ENCODE results near the gene RPS10. TPM values are rescaled to one million over a fixed set of nuclear protein-coding genes. Genes with fewer than 3 reads are reported as not detected.

RPS10 gene
- total RNA-seq, 2 donors from 2014 or later, result 2,080 to 2,467 TPM

DNA sequence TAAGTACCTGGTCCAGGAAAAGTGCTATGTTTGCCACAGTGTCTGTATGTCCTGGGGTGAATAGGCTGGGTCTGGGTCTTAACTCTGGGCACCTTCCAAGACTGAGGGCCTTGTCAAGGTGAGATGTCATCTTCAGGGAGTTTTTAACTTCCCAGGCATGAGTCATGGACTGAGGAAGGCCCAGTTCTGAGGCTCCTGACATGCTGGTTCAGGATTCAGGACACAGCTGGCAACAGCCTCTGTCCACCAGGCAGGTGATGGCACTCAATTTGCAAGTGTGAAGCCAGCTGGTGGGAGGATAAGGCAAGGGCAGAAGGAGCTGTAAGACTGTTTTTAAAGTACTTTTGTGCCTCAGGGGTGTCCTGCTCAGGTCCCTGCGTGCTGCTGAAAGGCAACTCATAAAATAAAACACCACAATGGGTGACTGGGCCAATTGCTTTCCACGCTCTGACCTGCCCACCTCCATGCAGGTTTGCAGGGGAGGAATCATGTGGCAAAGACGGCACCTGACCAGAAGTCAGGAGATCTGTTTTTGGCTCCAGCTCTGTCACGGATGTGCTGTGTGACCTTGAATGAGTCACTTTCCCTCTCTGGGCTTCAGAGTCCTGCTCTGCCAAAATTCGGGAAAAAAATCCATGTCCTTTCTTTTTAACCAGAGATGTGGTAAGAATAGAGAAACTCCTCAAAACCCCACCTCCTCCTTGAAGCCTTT, 35.1 kb upstream of the RPS10 start:
- Mint-ChIP-seq H3K4me3 (no peak overlapping the region), H3K36me3 (ENCODE audit: low read depth) (no peaks in the 10 kb centered on the region), H3K4me1 (no peaks in the 10 kb centered on the region), H3K27me3 (peaks cover 11% of the 10 kb centered on the region), H3K9me3 (no peaks in the 10 kb centered on the region), H3K27ac (no peak overlapping the region)
- ATAC-seq (replicated peaks), result no peak

DNA sequence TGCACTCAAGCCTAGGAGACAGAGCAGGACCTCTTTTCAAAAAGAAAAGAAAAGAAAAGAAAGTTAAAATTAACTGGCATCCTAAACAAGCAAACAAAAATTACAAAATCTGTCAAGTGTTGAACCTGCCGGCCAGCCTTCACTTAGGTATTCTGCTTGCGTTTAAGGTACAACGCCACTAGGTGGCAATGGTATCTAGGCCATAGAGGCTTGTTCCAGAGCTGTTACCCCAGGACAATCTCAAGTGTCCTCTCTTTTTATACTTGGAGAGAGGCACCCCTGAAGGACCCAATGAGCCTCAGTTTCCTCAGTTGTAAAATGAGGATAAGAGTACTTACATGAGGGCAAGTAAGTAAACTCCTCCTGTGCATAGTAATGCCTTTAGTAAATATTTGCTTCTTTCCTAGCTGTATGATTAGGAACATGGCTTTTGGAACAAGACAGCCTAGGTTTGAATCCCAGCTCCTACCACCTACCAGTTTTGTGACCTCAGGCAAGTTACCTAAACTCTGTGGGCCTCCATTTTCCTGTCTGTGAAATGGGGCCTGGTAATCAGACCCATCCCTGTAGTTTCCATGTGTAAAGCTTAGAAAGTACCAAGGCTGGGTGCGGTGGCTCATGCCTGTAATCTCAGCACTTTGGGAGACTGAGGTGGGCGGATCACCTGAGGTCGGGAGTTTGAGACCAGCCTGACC, 34.2 kb upstream of the RPS10 start:
- Mint-ChIP-seq H3K4me1 (no peaks in the 10 kb centered on the region), H3K9me3 (no peaks in the 10 kb centered on the region), H3K36me3 (ENCODE audit: low read depth) (no peaks in the 10 kb centered on the region), H3K27ac (no peak overlapping the region), H3K4me3 (no peak overlapping the region), H3K27me3 (peaks cover 6% of the 10 kb centered on the region)
- ATAC-seq (replicated peaks), result peak; percentile 75

DNA sequence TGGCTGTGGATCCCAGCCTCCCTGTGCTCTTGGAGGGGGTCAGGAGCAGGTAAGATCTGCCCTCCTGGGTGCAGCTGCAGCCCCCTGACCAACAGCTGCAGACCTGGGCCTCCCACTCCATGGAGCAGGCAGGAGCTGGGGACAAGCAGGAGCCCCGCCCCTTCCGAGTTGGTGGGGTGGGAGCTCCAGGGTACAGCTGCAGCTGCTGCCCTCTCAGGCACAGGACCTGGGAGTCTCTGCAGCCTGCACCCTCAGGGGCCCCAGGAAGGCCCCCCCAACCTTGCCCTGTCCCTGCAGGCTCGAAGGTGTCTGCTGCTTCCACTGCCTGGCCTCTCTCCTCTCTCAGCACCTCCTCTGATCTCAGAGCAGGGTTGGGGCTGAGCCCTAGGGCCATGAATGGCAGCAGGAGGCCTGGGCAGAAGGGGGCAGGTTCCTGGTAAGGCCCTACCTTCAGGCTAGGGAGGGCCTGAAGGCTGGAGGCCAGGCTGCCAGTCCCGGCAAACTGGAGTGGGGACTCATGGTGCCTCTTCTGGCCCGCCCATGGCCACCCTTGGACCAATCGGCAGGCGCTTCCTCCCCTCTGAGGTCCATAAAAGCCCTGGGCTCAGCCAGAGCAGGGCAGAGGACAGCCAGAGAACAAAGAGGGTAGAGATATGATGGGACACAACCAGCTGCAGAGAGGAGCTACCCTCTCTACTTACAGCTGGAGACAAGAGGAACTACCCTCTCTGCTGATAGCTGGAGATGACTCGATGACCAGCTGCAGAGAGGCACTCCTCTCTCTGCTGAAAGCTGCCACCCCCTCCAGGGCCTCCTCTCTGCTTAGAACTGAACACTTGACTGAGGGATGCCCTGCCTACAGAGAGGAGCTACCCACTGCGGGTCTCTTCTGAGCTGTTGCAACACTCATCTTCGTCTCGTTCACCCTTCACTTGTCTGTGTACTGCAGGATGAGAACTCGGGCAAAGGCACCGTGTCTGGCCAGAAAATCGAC, 32.2 kb upstream of the RPS10 start:
- no peaks in the 10 kb centered on the region for H3K4me1 Mint-ChIP-seq
- H3K36me3 Mint-ChIP-seq (ENCODE audit: low read depth), result no peaks in the 10 kb centered on the region
- no peak for ATAC-seq (replicated peaks)
- H3K27ac Mint-ChIP-seq, result no peak overlapping the region
- H3K4me3 Mint-ChIP-seq, result no peak overlapping the region
- H3K9me3 Mint-ChIP-seq, result no peaks in the 10 kb centered on the region
- peaks cover 3% of the 10 kb centered on the region for H3K27me3 Mint-ChIP-seq

DNA sequence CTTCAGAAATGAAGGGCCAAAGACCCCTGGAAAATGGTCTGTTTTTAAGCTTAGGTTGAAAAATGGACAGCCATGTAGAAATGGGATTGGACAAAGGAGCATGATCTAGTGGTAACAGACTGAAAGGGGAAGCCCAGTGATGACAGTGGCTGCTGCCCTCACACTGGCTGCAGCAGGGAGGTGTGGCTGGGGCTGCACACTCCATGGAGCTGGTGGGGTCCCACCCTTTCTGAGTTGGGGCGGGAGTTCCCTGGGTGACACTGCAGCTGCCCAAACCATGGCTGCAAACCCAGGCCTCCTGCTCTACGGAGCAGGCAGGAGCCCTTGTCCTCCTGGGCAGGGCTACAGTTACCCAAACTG, 31.5 kb upstream of the RPS10 start:
- ATAC-seq (replicated peaks), result no peak
- Mint-ChIP-seq H3K27ac (no peak overlapping the region), H3K4me3 (no peak overlapping the region), H3K4me1 (no peaks in the 10 kb centered on the region), H3K9me3 (no peaks in the 10 kb centered on the region), H3K27me3 (no peaks in the 10 kb centered on the region), H3K36me3 (ENCODE audit: low read depth) (no peaks in the 10 kb centered on the region)

DNA sequence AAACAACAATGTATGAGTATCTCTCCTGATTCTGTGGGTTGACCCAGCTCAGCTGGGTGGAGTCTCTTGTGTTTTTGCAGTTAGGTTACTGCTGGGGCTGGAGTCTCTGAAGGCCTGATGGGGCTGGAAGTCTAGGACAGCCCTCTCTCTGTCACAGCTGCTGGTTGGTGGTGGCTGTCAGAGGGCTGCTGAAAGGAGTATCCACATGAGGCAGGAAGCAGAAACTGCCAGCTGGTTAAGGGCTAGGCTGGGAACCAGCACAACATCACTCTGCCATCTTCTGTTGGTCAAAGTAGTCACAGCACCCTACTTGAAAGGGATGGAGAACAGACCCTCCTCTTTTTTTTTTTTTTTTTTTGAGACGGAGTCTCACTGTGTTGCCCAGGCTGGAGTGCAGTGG, 30.0 kb upstream of the RPS10 start:
- Mint-ChIP-seq H3K27me3 (no peaks in the 10 kb centered on the region), H3K36me3 (ENCODE audit: low read depth) (no peaks in the 10 kb centered on the region), H3K9me3 (peaks cover 5% of the 10 kb centered on the region), H3K27ac (no peak overlapping the region), H3K4me1 (no peaks in the 10 kb centered on the region), H3K4me3 (no peak overlapping the region)
- no peak for ATAC-seq (replicated peaks)

DNA sequence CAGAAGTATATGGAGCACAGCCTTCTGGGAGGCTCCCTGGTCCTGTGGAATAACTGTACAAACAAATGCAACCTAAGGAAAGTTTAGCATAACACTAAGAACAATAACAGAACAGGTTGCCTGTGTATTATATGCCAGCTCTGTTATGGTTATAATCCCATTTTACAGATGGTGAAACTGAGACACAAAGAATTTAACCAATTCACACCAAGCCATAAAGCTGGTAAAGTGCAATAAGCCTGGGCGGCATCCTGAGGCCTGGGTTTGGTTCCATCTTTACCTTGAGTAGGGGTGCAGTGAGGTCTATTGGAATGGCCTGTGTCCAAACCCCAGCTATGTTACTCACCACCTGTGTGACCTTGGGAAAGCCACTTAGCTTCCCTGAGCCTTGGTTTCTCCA, 25.3 kb upstream of the RPS10 start:
- Mint-ChIP-seq H3K27ac (no peak overlapping the region), H3K4me1 (no peaks in the 10 kb centered on the region), H3K36me3 (ENCODE audit: low read depth) (no peaks in the 10 kb centered on the region), H3K9me3 (peaks cover 5% of the 10 kb centered on the region), H3K27me3 (no peaks in the 10 kb centered on the region), H3K4me3 (no peak overlapping the region)
- no peak for ATAC-seq (replicated peaks)

DNA sequence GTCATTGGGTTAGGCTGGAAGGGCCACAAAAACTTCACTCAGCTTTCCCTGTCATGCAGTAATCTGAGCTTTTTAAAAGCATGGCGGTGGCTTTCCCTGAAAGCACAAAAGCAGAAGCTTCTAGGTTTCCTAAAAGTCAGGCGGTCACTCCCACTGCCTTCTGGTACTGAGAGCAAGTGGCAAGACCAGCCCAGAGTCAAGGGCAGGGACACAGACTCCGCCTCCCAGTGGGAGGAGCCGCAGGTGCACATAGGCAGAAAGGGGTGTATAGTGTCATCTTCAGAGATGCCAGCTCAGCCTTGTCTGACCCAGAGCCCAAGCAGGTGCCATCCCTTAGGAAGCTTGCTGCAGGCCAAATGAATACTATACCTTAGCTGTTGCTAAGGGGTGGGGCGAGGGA, 22.0 kb upstream of the RPS10 start:
- H3K4me1 Mint-ChIP-seq, result no peaks in the 10 kb centered on the region
- H3K27ac Mint-ChIP-seq, result no peak overlapping the region
- H3K4me3 Mint-ChIP-seq, result no peak overlapping the region
- peaks cover 5% of the 10 kb centered on the region for H3K9me3 Mint-ChIP-seq
- H3K36me3 Mint-ChIP-seq (ENCODE audit: low read depth), result no peaks in the 10 kb centered on the region
- H3K27me3 Mint-ChIP-seq, result no peaks in the 10 kb centered on the region
- no peak for ATAC-seq (replicated peaks)

DNA sequence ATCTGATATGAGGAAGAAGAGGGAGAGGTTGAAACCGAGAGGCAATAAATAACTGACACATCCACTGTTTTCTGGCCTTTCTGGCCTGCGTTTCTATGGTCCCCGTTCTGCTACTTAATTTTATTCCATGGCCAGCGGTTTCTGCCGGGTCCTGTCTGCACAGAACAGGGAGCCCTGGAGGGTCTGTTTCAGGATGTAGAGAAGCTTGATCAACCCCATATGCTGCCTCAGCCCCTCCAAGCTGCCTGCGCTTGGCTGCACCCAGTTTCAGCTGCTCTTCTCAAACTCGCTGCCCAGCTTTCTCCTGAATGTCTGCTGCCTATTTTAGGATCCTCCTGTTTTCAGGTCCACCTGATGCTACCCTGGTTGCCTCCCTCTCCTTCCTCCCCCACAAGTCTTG, 21.5 kb upstream of the RPS10 start:
- ATAC-seq (replicated peaks), result no peak
- H3K27me3 Mint-ChIP-seq, result no peaks in the 10 kb centered on the region
- no peaks in the 10 kb centered on the region for H3K4me1 Mint-ChIP-seq
- H3K4me3 Mint-ChIP-seq, result no peak overlapping the region
- H3K36me3 Mint-ChIP-seq (ENCODE audit: low read depth), result no peaks in the 10 kb centered on the region
- H3K9me3 Mint-ChIP-seq, result peaks cover 5% of the 10 kb centered on the region
- H3K27ac Mint-ChIP-seq, result no peak overlapping the region

DNA sequence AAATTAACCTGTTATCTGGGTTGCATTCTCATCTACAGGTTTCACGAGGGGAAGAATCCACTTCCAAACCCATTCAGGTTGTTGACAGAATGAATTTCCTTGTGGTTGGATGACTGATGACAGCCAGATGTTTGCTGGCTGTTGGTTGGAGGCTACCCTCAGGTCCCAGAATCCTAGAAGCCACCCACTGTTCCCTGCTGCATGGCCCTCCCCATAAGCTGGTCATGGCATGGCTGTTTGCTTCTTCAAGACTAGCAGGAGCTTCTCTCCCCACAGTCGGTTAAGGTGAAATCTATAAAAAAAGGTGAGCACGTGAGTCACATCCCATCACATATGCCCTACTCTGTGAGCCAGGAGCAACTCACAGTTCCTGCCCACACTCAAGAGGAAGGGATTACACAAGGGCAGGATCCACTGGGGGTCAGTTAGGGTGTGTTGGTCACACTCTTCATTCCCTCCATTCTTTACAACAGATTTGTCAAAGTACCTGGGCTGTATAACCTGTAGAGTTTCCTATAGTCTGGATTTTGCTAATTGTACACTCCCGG, 19.5 kb upstream of the RPS10 start:
- ATAC-seq (replicated peaks), result no peak
- H3K4me1 Mint-ChIP-seq, result no peaks in the 10 kb centered on the region
- no peaks in the 10 kb centered on the region for H3K36me3 Mint-ChIP-seq (ENCODE audit: low read depth)
- H3K9me3 Mint-ChIP-seq, result no peaks in the 10 kb centered on the region
- no peaks in the 10 kb centered on the region for H3K27me3 Mint-ChIP-seq
- no peak overlapping the region for H3K27ac Mint-ChIP-seq
- H3K4me3 Mint-ChIP-seq, result no peak overlapping the region

DNA sequence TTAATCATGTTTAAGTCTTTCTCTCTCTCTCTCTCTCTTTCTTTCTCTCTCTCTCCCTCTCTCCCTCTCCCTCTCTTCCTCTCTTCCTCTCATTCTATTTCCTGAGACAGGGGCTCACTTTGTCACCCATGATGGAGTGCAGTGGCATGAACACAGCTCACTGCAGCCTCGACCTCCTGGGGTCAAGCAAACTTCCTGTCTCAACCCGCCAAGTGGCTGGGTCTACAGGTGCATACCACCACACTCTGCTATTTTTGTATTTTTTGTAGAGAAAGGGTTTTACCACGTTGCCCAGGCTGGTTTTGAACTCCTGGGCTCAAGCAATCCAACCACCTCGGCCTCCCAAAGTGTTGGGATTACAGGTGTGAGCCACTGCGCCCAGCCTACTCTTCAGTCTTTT, 15.7 kb upstream of the RPS10 start:
- Mint-ChIP-seq H3K4me1 (no peaks in the 10 kb centered on the region), H3K27ac (no peak overlapping the region), H3K36me3 (ENCODE audit: low read depth) (no peaks in the 10 kb centered on the region), H3K4me3 (no peak overlapping the region), H3K9me3 (no peaks in the 10 kb centered on the region), H3K27me3 (no peaks in the 10 kb centered on the region)
- ATAC-seq (replicated peaks), result no peak

DNA sequence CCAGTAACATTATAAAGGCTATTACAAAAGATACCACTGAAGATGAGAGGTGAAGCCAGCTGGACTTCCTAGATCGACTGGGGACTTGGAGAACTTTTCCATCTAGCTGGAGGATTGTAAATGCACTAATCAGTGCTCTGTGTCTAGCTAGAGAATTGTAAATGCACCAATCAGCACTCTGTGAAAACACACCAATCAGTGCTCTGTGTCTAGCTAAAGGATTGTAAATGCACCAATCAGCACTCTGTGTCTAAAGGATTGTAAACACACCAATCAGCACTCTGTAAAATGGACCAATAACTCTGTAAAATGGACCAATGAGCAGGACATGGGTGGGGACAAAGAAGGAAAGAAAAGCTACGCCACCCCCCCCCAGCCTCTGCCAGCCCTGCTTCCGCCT, 13.6 kb upstream of the RPS10 start:
- Mint-ChIP-seq H3K27ac (no peak overlapping the region), H3K4me1 (no peaks in the 10 kb centered on the region), H3K9me3 (no peaks in the 10 kb centered on the region), H3K27me3 (no peaks in the 10 kb centered on the region), H3K36me3 (ENCODE audit: low read depth) (no peaks in the 10 kb centered on the region), H3K4me3 (no peak overlapping the region)
- no peak for ATAC-seq (replicated peaks)

DNA sequence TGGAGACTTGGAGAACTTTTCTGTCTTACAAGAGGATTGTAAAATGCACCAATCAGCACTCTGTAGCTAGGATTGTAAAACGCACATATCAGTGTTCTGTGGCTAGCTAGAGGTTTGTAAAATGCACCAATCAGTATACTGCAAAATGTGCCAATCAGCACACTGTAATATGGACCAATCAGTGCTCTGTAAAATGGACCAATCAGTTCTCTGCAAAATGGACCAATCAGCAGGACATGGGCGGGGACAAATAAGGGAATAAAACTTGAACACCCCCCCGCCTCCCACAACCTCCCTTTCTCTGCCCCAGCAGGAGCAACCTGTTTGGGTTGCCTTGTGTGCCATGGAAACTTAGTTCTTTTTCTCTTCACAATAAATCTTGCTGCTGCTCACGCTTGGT, 12.8 kb upstream of the RPS10 start:
- Mint-ChIP-seq H3K27ac (no peak overlapping the region), H3K4me3 (no peak overlapping the region), H3K36me3 (ENCODE audit: low read depth) (no peaks in the 10 kb centered on the region), H3K27me3 (no peaks in the 10 kb centered on the region), H3K4me1 (no peaks in the 10 kb centered on the region), H3K9me3 (no peaks in the 10 kb centered on the region)
- ATAC-seq (replicated peaks), result no peak

DNA sequence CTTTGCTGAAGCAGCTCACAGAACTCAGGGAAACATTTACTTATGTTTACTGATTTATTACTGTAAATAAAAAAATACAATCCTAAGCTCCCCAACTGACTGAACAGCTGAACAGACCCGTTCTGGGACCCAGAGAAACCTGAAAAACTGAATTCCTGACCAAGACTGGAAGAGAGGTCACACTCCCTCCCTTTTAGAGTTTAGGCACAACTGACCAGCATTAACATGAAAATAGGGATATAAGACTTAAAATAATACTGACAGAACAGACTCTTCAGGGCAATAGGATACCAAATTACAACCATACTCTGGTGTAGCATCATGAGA, 11.7 kb upstream of the RPS10 start:
- Mint-ChIP-seq H3K4me3 (no peak overlapping the region), H3K27ac (no peak overlapping the region), H3K36me3 (ENCODE audit: low read depth) (no peaks in the 10 kb centered on the region), H3K27me3 (no peaks in the 10 kb centered on the region), H3K4me1 (no peaks in the 10 kb centered on the region), H3K9me3 (no peaks in the 10 kb centered on the region)
- no peak for ATAC-seq (replicated peaks)

DNA sequence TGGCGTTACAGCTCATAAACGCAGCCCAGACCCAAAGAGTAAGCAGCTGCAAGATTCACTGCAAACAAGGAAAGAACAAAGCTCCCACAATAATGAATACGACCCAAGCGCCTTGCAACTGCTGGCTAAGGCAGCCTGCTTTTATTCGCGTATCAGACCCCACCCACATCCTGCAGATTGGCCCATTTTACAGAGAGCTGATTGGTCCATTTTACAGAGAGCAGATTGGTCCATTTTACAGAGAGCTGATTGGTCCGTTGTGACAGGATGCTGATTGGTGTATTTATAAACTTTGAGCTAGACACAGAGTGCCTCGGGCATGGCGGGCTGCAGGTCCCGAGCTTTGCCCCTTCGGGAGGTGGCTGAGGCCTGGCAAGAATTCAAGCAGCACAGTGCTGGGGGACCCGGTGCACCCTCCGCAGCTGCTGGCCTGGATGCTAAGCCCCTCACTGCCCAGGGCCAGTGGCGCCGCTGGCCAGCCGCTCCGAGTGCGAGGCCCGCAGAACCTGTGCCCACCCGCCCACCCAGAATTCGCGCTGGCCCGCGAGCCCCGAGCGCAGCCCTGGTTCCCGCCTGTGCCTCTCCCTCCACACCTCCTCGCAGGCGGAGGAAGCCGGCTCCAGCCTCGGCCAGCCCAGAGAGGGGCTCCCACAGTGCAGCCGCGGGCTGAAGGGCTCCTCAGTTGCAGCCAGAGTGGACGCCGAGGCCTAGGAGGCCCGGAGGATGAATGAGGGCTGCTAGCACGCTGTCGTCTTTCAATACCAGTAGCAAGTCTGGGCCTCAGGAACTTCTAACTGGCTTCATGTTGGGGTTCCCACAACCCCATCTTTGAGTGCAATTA, 11.2 kb upstream of the RPS10 start:
- Mint-ChIP-seq H3K27ac (no peak overlapping the region), H3K36me3 (ENCODE audit: low read depth) (no peaks in the 10 kb centered on the region), H3K27me3 (no peaks in the 10 kb centered on the region), H3K4me3 (no peak overlapping the region), H3K9me3 (no peaks in the 10 kb centered on the region), H3K4me1 (no peaks in the 10 kb centered on the region)
- no peak for ATAC-seq (replicated peaks)
